ENCODE results near the gene TFAP2B.

The TFAP2B gene

DNA sequence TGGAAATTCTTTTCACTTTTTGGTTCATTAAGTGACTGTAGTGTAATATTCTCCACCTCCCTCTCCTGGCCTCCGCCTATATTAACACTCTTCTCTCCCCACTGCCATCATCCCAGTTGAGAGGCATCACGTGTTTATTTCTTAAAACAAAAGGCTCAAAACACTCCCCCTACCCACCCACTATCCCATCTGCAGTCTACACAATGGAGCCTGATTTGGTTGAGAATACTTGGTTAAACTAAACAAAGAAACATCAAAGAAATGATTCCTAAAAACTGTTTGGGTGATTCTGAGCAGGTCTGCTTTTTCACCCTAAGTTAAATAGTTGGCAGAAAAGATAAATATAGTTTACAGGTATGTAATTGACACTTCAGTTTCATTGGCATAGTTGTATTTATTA lies 5.9 kb downstream of the TFAP2B start:
- no peak for DNase-seq (ENCODE audit: low read depth in 2 of 2)

DNA sequence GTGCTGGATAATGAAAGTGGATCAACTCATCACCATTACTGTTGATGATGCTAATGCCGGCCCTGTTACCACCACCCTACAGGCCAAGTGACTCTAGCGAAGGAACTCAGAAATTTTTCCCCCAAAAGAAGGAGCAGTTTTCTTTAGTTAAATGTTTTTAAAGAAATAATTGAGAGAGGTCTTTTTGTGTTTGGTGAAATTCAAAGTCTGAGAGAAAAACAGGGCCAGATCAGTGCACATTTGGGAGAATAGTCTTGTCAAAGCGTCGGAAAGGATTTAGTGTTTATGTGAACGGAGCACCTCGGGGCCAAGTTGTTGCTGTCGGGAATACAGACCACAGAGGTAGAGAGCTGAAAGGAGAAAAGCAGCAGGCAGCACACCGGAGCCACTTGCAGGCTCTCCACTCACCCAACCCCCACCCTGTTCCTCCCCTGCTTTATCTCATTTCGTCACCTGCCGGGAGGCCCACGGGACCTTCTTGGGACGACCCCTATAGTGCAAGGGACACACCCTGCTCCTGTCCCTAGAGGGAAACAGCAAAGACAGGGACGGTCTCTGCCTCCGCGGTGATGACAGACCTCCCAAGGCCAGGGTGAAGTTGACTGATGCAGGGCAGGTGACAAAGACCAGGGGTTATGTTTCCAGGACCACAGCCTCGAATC lies 6.8 kb downstream of the TFAP2B start:
- DNase-seq (ENCODE audit: low read depth in 2 of 2): no peak

DNA sequence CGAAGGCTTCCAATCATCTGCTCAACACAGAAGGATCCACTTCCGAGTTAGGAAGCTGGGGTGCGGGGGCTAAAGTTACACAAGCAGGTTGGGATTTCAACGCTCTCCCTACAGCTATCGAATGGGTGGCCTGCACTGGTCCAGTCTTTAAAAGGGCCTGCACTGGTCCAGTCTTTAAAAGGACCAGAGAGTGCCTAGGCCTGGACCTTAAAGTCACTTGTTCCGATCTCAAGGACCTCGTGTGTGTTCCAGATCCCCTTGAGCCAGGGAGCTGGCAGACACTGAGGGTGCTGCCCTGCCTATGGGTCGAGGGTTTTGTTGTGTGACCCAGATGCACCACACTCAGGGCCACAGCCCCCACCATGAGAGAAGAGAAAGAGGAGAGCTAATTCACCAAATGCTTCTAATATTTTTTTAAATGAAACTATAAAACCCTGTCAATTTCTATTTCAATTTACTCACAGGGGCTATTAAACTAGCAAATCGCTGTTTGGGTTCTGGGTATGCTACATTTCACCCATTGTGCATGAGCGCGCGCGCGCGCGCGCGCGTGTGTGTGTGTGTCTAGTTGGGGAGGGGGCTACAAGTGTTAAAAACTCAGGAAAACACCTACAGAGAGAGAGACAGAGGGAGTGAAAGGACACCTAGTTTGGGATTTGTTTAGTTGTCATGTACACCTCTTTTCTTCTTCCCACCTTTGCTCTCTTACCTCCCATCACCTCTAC lies 7.5 kb downstream of the TFAP2B start:
- DNase-seq (ENCODE audit: low read depth in 2 of 2): no peak

DNA sequence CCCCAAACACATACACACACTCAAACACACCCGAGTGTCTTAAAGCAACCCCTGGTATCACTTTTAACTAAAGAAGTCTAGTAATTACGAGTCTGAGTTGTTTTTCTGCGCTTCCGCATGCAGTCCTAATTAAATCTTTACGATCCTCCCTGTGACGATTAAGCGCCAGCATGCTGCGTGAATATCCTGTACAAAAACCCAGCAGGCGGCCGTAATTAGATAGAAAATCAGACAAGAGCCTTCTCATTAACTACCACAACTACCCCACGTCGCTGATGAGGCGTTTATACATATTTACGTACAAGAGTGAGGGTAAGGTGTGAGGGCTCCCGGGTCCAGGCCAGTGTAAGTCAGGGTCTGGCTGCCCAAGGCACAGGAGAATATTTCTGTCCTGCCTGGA lies 8.1 kb downstream of the TFAP2B start:
- DNase-seq (ENCODE audit: low read depth in 2 of 2): no peak

DNA sequence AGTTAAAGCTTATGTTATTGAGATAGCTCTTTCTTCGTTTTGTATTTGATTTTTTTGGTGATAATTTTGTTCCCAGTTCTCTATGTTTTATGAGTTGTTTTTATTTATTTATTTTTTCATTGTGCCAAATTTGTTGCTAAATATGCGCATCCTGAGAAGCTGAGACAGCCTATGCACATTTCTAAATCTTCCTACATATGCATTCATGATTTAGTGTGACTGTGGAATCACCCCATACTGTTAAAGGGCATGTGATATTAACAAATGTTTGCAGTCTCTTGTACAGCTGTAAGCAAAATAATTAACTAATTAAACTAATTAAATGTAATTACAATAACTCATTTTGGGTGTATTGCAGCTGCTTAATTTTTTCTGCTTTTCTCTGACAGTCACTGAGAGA lies 10.4 kb downstream of the TFAP2B start:
- no peak for DNase-seq (ENCODE audit: low read depth in 2 of 2)

DNA sequence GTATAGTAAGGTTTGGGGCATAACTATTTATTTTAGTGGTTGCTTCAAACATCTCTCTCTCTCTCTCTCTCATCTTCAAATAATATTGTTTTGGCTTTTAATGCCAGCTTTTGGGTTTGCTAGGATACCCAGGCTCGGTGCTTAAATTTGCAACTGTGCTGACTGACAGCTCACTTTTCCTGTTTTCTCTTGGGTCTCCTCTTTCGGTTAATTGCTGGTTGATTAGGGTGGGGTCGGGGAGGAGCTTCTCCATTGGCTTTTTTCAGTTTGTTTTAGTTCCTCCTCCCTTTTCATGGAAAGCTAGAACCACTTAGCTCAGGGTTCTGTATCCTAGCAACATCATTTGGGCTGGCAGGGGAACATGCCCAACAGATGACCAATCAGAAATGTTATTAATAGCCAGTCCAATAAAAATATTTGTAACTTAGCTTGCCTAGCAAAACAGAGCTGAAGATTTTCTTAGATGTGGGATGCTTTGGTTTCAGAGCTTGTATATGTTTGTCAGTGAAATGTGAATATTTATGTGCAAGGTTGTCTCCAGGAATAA lies 11.3 kb downstream of the TFAP2B start:
- no peak for DNase-seq (ENCODE audit: low read depth in 2 of 2)

DNA sequence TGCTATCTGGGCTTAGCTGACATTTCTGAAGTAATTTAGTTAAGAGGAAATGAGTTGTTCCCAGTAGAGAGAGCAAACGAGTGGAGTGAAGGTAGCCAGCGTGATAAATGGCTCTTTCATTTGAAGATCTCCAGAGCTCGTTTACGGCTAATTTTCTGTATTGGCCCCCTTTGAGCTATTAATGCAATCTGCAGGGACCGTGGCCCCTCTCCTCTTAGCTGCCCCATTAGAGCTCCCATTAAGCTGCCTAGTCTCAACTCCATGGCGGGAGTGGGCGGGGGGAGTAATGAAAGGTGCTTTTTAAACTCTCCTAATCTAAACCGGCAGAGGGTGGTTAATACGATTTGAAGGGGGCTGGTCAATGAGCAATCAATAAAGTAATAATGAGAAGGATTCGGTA lies 12.5 kb downstream of the TFAP2B start:
- no peak for DNase-seq (ENCODE audit: low read depth in 2 of 2)

DNA sequence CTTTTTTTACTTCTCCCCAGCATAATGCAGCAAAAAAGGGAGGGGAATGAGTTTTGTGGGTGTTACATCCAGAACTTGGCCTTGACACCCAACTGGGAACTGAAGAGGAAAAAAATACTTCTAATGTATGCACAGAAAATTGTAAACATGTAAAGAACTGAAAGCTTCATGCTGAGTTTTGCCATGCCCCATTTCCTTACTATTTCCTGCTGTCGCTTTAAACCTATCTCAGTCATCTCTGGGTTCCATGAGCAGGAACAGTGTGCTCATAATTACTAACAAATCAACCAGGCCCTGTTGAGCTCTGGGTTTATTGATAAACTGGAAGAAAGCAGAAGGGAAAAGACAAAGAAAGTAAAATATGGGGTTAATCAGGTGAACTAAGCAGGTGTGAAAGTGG lies 14.2 kb downstream of the TFAP2B start:
- no peak for DNase-seq (ENCODE audit: low read depth in 2 of 2)

DNA sequence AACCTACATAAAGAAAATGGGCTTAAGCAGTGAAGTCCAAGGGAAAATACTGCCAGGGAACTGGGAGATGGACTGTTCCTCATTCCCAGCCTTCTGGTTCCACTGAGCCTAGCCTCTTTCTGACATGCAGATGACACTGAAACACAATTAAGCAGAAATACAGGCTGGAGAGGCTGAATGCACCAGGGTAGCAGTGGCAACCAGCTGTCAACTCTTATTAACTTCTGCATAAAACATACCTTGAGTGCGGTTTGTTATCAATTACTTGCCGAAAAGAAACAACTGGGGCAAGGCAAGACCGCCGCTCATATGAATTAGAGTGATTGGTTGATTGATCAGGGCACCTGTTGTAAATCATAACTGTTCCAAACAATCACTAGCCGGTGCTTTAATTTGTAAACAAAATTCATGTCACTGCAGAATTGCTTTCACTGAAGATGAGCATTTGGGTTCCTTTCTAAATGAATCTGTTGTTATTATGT lies 16.3 kb downstream of the TFAP2B start:
- no peak for DNase-seq (ENCODE audit: low read depth in 2 of 2)

DNA sequence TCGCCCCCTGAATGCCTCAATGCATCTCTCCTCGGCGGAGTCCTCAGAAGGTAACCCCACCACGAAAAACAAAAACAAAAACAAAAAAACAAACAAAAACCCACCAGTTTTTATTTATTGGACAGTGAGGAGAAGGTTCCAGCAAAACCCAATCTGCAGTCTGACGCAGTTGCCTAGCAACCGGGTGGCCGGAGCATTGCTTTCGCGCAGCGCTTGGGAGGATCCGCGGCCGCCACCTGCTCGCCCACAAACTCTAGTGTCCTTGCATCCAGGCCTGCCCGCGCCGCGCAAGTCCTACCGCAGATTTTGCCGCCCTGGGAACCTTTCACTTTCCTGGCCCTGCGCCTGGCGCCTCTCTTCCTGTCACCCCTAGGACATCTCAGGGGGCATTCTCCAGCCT lies 17.6 kb downstream of the TFAP2B start:
- no peak for DNase-seq (ENCODE audit: low read depth in 2 of 2)

DNA sequence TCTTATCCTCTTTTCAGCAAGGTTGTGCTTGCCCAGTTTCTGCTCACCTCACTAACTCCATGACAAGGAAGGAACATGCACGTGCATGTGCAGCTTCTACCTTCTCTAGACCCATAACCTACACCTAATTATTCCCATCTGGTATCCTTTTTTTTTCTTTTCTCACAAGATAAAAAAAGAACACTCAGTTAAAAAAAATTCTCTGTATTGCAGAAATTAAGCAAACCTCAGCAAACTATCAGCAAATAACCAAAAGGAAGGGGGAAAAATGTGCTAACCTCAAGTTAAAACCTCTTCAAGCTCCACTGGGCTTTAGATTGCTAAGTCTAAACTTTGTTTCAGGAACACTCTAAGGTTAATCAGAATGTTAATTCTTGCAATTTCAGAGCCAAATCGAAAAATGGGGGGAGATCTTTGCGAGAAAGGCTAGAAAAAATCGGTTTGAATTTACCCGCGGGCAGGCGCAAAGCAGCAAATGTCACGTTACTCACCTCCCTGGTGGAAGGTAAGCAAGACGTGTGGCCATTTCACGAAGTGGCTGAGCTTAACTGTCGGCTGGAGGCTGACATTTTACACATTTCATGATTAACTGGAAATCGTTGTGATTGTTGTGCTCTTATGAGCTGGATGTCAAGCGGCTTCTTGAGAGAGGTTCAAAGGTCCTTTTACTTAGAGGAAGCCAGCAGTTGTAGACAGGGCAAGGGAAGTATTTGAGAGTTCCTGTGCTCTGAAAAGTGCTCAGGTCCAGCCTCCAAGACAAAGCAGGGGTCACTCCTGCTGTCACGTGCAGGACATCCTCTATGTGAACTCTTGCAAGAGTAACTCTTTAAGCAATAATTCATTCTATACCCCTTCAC lies 19.1 kb downstream of the TFAP2B start:
- no peak for DNase-seq (ENCODE audit: low read depth in 2 of 2)

DNA sequence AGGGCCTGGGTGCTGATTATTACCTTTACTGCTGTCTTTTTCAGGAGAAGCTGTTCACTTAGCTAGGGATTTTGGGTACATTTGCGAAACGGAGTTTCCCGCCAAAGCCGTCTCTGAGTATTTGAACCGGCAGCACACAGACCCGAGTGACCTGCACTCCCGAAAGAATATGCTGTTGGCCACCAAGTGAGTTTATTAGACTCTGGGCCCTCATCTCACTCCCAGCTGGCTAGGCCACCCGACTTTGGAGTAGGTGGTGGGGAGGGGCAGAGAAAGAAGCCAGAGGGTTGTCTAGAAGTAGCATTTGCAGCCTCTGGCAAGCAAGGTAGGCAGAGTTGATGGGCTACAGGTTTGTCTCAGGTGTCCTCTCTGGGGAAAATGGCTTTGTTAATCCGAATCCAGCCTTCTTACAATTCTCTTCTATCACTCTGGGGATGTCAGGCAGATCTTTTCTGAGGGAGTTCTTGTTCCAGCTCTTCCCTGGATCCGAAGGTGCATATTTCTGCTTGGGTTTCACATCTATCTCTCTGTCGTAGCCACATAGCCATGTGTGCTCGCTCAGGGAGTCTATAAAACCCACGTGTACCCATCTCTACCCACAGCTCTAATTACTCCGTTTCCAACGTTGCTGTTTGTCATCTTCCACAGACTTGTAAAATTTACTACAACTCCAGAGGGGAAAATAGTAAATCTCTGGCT lies 21.6 kb downstream of the TFAP2B start:
- DNase-seq (ENCODE audit: low read depth in 2 of 2): no peak

DNA sequence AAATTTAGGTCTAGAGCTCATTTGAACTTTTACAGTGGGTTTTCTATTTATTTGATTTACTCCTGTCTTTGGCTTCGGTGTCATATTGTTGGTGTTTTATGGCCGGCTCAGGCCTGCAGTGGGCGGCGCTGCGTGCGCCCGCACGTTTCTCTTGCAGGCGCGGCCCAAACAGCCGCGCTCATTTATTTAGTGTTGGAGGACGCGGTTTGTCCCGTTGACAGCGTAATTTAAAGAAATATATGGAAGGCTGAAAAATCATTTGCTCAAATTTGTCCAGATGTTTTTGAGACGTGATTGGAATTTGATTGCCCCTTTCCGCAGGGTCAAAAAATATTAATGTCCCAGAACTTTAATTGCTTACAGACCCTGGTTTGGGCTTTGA lies 22.1 kb downstream of the TFAP2B start:
- DNase-seq (ENCODE audit: low read depth in 2 of 2): no peak

DNA sequence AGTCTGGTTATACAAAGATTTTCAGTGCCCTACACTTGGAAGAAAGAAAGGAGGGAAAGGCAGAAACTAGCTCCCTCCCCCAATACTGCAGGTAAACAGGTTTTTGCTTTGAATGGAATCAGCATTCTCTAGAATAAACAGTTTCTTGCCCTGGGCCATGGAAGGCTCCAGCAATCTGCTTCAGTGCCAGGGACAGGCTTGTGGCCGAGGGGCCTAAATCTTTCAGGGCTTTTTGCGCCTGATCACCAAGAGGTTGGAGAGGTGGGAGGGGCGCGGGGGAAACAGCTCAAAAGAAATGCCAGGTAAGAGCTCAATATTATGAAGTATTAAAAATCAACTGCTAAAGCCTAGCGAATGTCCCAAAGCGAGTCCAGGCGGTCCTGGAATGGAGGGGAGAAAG lies 23.8 kb downstream of the TFAP2B start:
- no peak for DNase-seq (ENCODE audit: low read depth in 2 of 2)

DNA sequence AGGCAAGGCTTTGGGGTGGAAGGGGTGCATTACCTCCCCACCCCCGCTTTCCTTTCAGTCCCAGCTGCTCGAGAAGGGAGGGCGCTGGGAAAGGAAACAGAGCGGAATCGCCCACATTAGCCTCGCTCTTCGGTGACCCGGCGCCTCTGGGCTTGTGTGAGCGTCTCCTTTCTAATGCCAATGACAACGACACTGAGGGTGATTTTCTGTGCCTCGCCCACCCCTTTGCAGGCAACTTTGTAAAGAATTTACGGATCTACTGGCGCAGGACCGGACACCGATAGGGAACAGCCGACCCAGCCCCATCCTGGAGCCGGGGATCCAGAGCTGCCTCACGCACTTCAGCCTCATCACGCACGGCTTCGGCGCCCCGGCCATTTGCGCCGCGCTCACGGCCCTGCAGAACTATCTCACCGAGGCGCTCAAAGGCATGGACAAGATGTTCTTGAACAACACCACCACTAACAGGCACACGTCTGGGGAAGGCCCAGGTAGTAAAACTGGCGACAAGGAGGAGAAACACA lies 24.3 kb downstream of the TFAP2B start:
- no peak for DNase-seq (ENCODE audit: low read depth in 2 of 2)

DNA sequence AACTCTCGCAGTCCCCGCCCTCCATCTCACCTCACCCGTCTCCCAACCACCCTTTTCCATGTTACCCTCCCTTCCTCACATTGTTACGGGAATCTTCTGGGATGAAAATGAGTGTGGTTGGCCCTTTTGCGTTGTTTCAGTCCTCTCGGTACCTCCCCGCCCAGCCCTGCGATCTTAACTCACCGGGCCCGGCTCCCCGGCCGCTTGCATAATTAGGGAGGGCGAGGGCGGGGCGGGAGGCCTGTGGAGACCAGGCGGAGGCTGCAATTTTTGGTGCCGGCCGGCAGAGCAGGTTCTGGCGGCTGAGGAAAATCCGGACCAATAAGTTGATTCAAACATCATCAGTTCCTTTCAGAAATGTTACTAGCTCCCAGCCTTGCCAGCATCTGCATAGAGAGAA lies 25.2 kb downstream of the TFAP2B start:
- DNase-seq (ENCODE audit: low read depth in 2 of 2): no peak

DNA sequence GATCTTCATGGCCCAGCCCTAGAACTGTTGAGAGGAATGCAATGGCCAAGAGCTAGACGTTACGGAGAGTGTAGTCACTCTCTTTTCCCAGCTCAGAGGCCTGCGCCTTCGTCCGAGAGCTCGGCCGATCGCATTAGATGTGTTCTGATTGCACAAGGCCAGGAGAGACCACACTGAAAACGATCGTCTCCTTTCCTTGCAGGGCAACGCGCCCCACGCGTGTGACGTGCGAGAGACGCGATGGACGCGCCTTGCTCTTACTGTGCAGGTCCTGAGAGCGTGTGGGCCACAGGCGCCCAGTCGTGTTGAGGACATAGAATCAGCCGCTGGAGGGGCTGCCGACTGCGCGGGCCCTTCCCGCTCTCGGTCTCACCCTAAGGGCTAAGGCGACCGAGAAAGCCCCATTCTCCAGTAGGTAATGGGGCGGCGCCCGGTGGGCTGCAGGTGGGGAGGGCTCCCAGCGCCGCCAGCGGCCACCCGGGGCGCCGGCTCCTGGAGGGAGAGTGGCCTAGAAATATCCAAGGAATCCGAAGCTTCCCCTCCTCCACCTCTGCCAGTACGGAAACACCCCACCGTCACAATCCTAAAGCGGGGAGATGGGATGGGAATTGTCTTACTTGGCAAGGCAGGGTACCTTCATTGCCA lies 26.9 kb downstream of the TFAP2B start:
- no peak for DNase-seq (ENCODE audit: low read depth in 2 of 2)

DNA sequence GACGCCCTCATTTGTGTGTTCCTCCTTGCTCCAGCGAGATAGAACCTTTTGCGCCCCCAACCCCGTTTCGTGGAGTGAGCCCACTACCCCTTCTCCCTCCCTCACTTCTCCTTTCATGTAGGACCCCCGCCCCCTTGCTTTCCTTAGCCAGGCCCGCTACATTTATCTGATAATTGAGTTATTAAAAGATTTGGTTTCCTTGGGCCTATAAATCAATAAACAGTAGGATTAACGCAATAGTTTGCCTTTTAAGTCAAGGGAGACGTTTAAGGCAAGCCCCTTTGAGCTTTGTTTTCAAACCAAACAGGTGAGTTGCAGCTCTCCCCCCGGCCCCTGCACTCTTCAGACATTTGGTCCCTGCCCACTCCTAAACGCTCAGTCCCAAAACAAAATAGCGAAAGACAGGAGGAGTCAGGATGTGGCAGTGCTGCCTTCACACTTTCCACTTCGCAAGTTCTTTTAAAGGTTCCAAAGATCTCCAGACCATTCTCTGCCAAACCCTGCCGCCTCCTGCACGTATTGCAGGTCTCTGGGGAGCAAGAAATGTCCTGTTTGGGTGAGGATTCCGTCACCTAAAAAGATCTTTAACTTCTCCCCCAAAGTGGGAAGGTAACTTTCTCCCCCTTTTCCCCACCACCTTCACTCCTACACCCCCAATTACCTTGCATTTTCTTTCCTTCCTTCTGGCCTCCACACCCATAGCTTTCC lies 27.6 kb downstream of the TFAP2B start:
- no peak for DNase-seq (ENCODE audit: low read depth in 2 of 2)

DNA sequence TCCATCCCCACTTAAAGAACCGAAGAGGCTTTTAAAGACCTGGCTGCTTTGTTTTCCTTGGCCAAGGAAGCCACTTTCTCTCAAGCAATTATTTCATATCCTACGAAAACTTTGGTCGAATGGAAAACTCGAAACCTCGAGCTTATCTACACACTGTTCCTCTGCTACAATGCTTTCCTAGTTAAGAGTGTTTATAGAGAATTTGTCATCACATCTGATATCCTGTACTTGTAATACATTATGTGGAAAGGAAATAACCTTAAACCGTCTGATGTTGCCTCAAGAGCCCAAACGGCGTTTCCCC lies 28.1 kb downstream of the TFAP2B start:
- no peak for DNase-seq (ENCODE audit: low read depth in 2 of 2)

DNA sequence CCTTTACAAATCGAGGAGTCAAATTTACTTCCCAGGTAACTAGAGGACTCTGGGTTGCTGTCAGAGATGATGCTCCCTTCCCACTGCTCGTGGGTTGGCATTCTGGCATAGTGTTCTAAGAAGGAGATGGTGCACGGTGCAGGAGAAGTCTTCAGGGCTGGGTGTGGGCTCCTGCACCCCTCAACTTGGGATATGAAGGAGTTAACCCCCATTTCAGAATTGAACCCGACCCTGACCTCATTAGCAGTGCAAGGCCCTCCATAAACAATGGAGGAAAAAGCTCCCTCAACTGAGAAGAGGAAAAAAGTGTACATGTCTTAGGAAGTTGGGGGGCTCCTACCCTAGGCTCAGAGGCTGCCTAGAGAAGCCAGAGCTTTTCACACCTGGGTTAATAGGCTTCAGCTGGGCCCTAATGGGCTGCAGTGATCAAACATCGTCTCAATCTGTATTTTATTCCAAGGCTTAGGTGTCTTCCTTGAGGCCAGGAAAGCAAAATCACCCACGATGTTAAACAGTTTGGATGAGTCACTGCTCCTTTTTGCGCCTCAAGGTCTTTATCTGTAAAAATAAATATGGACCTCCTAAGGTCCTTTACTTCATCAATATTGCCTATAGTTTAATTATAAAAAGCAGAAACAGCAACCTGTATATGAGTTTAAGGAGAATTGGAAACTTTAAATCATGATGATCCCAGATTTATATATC lies 29.4 kb downstream of the TFAP2B start:
- no peak for DNase-seq (ENCODE audit: low read depth in 2 of 2)

Measured in activated CD4-positive, alpha-beta T cell treated with anti-CD3 and anti-CD28 coated beads for 24 hours (primary cell).